Tibial nerve (tissue), 4 donors: ENCODE data around the gene TENM4. TPM values are rescaled to one million over a fixed set of nuclear protein-coding genes. Genes with fewer than 3 reads are reported as not detected.
A peak's percentile ranks its signal among the peaks of the same experiment; 100 is the strongest.

Experiments used
- DNase-seq, 2 donors: peaks; one replicate each; pipeline ENCODE4 v3.0.0-alpha.2; 2019; ENCODE audit warnings: low spot score in 2 of 2
- H3K27ac ChIP-seq, 4 donors: fragments of 200-600 bp; sonication (generic) in 3 of 4; one replicate each; pipeline ENCODE4 v1.5.1; 2017 to 2019; ENCODE audit warnings: mild to moderate bottlenecking in 1 of 4
- H3K27me3 ChIP-seq, 2 donors: fragments of 200-600 bp; sonication (generic) in 1 of 2; one replicate each; pipeline versions ENCODE4 v1.5.1 to v1.6.0; 2017 to 2019
- H3K36me3 ChIP-seq, 3 donors: fragments of 200-600 bp; sonication (generic); one replicate each; pipeline ENCODE4 v1.5.1; 2018 to 2019
- H3K4me1 ChIP-seq, 4 donors: fragments of 200-600 bp; sonication (generic) in 3 of 4; one replicate each; pipeline ENCODE4 v1.5.1; 2017 to 2019
- H3K4me3 ChIP-seq, 4 donors: fragments of 200-600 bp; sonication (generic) in 3 of 4; one replicate each; pipeline ENCODE4 v1.5.1; 2017 to 2019; ENCODE audit warnings: mild to moderate bottlenecking in 1 of 4, moderate library complexity in 1 of 4
- H3K9me3 ChIP-seq, 4 donors: fragments of 200-600 bp; sonication (generic) in 3 of 4; one replicate each; pipeline ENCODE4 v1.5.1; 2017 to 2019
- EP300 ChIP-seq, 2 donors: sonication (generic); formaldehyde crosslinking; IDR thresholded peaks; one replicate each; pipeline ENCODE4 v1.6.1; 2017; ENCODE audit warnings: antibody characterized with exemption in 2 of 2, mild to moderate bottlenecking in 1 of 2
- POLR2A ChIP-seq, 2 donors: fragments of 450-650 bp; IDR thresholded peaks; one replicate each; pipeline ENCODE4 v1.6.1; 2017; ENCODE audit warnings: antibody characterized with exemption in 2 of 2, mild to moderate bottlenecking in 2 of 2, moderate library complexity in 2 of 2
- WGBS, 2 donors: methylation state at CpG; one replicate each; pipeline ENCODE4 v1.1.5; 2018; 5-methylcytosine and 5-hydroxymethylcytosine counted together
- total RNA-seq, 4 donors: library from RNA; depleted of rRNA; stranded (reverse); fragments of >200 nt; gene quantifications; one replicate each; pipeline ENCODE4 v1.1.0, GENCODE V29; 2016
- TF ChIP-seq, protein P1 (sequence below), 5 experiments: fragments of 200-600 bp in 3 of 5; fragments of 450-650 bp in 2 of 5; sonication (generic) in 3 of 5; IDR thresholded peaks; one replicate each; pipeline ENCODE4 v1.5.1; 2016 to 2019; ENCODE audit warnings: antibody characterized with exemption in 5 of 5, mild to moderate bottlenecking in 3 of 5, moderate library complexity in 2 of 5

The TENM4 gene
- total RNA-seq, 4 donors from 2014 or later, result 15.3 to 36.3 (median 19.6) TPM

DNA sequence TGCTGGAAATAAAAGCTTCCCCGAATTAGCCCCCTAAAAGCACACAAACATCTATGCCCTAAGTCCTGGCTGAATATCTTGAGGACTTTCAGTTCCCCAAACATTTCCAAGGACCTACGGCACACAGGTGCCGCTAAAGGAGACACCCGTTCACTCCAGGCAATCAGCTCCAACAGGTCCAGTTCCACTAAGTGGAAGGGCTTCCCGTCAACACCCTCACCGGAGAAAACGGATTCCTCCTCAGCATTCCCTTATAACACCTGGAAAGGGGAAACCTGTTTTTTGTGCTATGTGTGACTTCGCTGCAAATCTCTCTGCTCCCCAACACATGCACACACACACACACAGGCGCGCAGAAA lies 3.9 kb downstream of the TENM4 start:
- peak overlapping the region in 3 of 4 donors; percentile 40 to 59 (median 43) for H3K4me3 ChIP-seq
- peaks cover 0 to 87% of the 10 kb centered on the region in 2 donors for H3K27me3 ChIP-seq
- H3K36me3 ChIP-seq, result no peaks in the 10 kb centered on the region
- DNase-seq, result no peak
- peak overlapping the region in 1 of 4 donors; percentile 80 for H3K27ac ChIP-seq
- H3K9me3 ChIP-seq, result no peaks in the 10 kb centered on the region
- 21 to 32% methylated on average over 7 to 10 of the region's 10 CpGs for WGBS, 2 donors
- TF ChIP-seq, protein P1, sequence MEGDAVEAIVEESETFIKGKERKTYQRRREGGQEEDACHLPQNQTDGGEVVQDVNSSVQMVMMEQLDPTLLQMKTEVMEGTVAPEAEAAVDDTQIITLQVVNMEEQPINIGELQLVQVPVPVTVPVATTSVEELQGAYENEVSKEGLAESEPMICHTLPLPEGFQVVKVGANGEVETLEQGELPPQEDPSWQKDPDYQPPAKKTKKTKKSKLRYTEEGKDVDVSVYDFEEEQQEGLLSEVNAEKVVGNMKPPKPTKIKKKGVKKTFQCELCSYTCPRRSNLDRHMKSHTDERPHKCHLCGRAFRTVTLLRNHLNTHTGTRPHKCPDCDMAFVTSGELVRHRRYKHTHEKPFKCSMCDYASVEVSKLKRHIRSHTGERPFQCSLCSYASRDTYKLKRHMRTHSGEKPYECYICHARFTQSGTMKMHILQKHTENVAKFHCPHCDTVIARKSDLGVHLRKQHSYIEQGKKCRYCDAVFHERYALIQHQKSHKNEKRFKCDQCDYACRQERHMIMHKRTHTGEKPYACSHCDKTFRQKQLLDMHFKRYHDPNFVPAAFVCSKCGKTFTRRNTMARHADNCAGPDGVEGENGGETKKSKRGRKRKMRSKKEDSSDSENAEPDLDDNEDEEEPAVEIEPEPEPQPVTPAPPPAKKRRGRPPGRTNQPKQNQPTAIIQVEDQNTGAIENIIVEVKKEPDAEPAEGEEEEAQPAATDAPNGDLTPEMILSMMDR (IDR thresholded peaks at IDR 0.05), result no peak
- no peak for TF ChIP-seq EP300 (IDR thresholded peaks at IDR 0.05)
- TF ChIP-seq POLR2A (IDR thresholded peaks at IDR 0.05), result no peak
- peaks cover 0 to 55% (median 33%) of the 10 kb centered on the region in 4 donors for H3K4me1 ChIP-seq

GRCh38 chr11:79434283-79434682 lies 6.5 kb downstream of the TENM4 start:
- peaks cover 0 to 67% of the 10 kb centered on the region in 2 donors for H3K27me3 ChIP-seq
- WGBS, 2 donors, result 42 to 54% methylated on average over 2 of the region's 2 CpGs
- H3K27ac ChIP-seq, result no peak overlapping the region
- H3K9me3 ChIP-seq, result no peaks in the 10 kb centered on the region
- no peaks in the 10 kb centered on the region for H3K36me3 ChIP-seq
- TF ChIP-seq EP300 (IDR thresholded peaks at IDR 0.05), result no peak
- TF ChIP-seq POLR2A (IDR thresholded peaks at IDR 0.05), result no peak
- TF ChIP-seq, protein P1 (IDR thresholded peaks at IDR 0.05), result no peak
- no peak for DNase-seq
- no peak overlapping the region for H3K4me3 ChIP-seq
- H3K4me1 ChIP-seq, result peaks cover 0 to 29% (median 22%) of the 10 kb centered on the region in 4 donors

GRCh38 chr11:79432138-79432537 lies 8.7 kb downstream of the TENM4 start:
- WGBS, 2 donors, result 48 to 62% methylated on average over 2 of the region's 2 CpGs
- Histone ChIP-seq H3K4me3 (no peak overlapping the region), H3K27ac (no peak overlapping the region), H3K27me3 (peaks cover 0 to 46% of the 10 kb centered on the region in 2 donors), H3K9me3 (no peaks in the 10 kb centered on the region), H3K36me3 (no peaks in the 10 kb centered on the region), H3K4me1 (peaks cover 0 to 7% (median 5%) of the 10 kb centered on the region in 4 donors)
- TF ChIP-seq, protein P1 (IDR thresholded peaks at IDR 0.05), result no peak
- TF ChIP-seq EP300 (IDR thresholded peaks at IDR 0.05), result no peak
- no peak for TF ChIP-seq POLR2A (IDR thresholded peaks at IDR 0.05)
- no peak for DNase-seq

DNA sequence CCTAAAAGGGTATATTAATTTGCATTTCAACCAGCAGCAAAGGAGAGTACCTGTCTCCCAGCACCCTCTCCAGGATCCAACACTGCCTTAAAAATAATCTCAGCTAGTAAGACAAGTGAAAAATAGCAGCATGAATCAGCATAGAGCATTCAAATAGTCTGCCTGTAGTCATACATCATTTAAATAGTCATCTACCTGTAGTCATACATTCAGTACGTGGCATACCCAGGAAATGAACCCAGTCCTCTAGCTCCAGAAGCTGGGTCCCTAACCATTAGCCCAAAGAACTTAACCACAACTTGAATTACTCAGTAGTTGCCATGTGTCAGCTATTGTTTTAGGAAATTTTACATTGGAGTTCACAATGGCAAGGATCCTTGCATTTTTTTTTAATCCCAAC lies 9.3 kb downstream of the TENM4 start:
- DNase-seq, result no peak
- TF ChIP-seq EP300 (IDR thresholded peaks at IDR 0.05) (no peak), POLR2A (IDR thresholded peaks at IDR 0.05) (no peak)
- TF ChIP-seq, protein P1 (IDR thresholded peaks at IDR 0.05), result no peak
- H3K9me3 ChIP-seq, result no peaks in the 10 kb centered on the region
- H3K27me3 ChIP-seq, result peaks cover 0 to 39% of the 10 kb centered on the region in 2 donors
- H3K4me1 ChIP-seq, result peaks cover 0 to 1% (median under 1%) of the 10 kb centered on the region in 4 donors
- no peak overlapping the region for H3K27ac ChIP-seq
- H3K36me3 ChIP-seq, result no peaks in the 10 kb centered on the region
- no peak overlapping the region for H3K4me3 ChIP-seq
- WGBS, 2 donors, result 71 to 81% methylated on average over 1 of the region's 1 CpG

DNA sequence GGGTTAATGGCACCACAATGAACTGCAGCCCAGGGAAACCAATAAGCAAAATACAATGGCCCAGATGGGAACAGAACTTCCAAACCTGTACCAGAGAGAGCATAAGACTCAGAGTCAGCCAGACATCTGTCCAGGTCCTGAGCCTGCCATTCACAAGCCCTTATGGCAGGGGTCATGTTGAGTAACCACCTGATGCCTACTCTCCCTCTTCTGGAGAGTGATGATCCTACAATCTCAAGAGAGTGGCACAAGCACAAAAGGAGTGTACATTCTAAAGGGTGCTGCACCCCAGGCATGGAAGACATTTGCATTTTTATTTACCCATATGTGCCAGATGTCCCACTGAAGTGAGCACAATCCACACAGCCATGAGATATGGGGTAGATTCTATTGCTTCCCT lies 10.6 kb downstream of the TENM4 start:
- no peak for DNase-seq
- Histone ChIP-seq H3K9me3 (no peaks in the 10 kb centered on the region), H3K27ac (no peak overlapping the region), H3K4me1 (no peaks in the 10 kb centered on the region), H3K36me3 (no peaks in the 10 kb centered on the region), H3K4me3 (no peak overlapping the region), H3K27me3 (peaks cover 0 to 27% of the 10 kb centered on the region in 2 donors)
- no peak for TF ChIP-seq EP300 (IDR thresholded peaks at IDR 0.05)
- TF ChIP-seq, protein P1 (IDR thresholded peaks at IDR 0.05), result no peak
- no peak for TF ChIP-seq POLR2A (IDR thresholded peaks at IDR 0.05)
